Measurements from ENCODE around the gene TUBGCP6. TPM values are rescaled to one million over a fixed set of nuclear protein-coding genes. Genes with fewer than 3 reads are reported as not detected.

TUBGCP6 gene
- total and polyA plus RNA-seq, 10 of the 15 experiments (the other 5 are each of a cell fraction or from before 2014, with no cell fraction given) = 0.74 to 41.4 (median 19.4) TPM

GRCh38 chr22:50232481-50233151 is 12.2 kb downstream of the TUBGCP6 start (continued):
- TF ChIP-seq ZNF592 (IDR thresholded peaks at IDR 0.05) = no peak
- TF ChIP-seq SIN3A (IDR thresholded peaks at IDR 0.05; ENCODE audit: low read depth, low read length) = no peak
- TF ChIP-seq GABPA (IDR thresholded peaks at IDR 0.05; ENCODE audit: low read depth) = no peak

- no peak for FAIRE-seq
- no peak for ATAC-seq
- Histone ChIP-seq H2AFZ (ENCODE audit: control insufficient read depth, low read depth, low read length) (no peak overlapping the region), H3K79me2 (ENCODE audit: control insufficient read depth, insufficient read depth, low read length) (no peaks in the 10 kb centered on the region; the same call in 1 of the 2 replicates), H4K20me1 (ENCODE audit: control insufficient read depth, insufficient read depth) (no peaks in the 10 kb centered on the region), H3K4me1 (ENCODE audit: control insufficient read depth, insufficient read depth, low read length) (no peaks in the 10 kb centered on the region), H3K4me3 (no peak overlapping the region), H3K27me3 (replicated peaks in 1 of 2; ENCODE audit: control insufficient read depth in 2 of 2, insufficient read depth in 2 of 2, low read length in 1 of 2) (no peaks in the 10 kb centered on the region), H3K4me2 (ENCODE audit: control insufficient read depth, insufficient read depth) (no peak overlapping the region), H3K9me3 (replicated peaks; ENCODE audit: control insufficient read depth, insufficient read depth, low read length) (no peaks in the 10 kb centered on the region), H3K36me3 (ENCODE audit: control insufficient read depth in 2 of 2, insufficient read depth in 2 of 2, low read length in 1 of 2) (peaks cover 0 to 14% of the 10 kb centered on the region in 2 experiments; a peak in 3 of 4 replicates), H3K27ac (ENCODE audit: control insufficient read depth, insufficient read depth) (no peak overlapping the region), H3K9ac (ENCODE audit: control insufficient read depth, insufficient read depth, low read length) (no peak overlapping the region)
- intact Hi-C loops (cut with micrococcal nuclease; ENCODE audit: unreplicated experiment) = no loop called here
- POLR2A ChIA-PET = no interaction called here
- RAD21 ChIA-PET (ENCODE audit: unreplicated experiment) = no interaction called here
- SMC1A ChIA-PET (ENCODE audit: uncharacterized antibody, unreplicated experiment) = no interaction called here
- DNase-seq (ENCODE audit: low read depth, low spot score) = no peak
- WGBS (ENCODE audit: insufficient coverage, insufficient replicate concordance, low lambda C conversion rate, missing lambda C conversion rate) = 92% methylated on average over 16 of the region's 16 CpGs
- no TSS peak for BruUV-seq (replicated peaks)
- in situ Hi-C loops (cut with MboI) = no loop called here
- no peak for TF ChIP-seq STAT3 (IDR thresholded peaks at IDR 0.05; ENCODE audit: low read depth, low read length)
- TF ChIP-seq EZH2 (IDR thresholded peaks at IDR 0.05; ENCODE audit: borderline replicate concordance, control insufficient read depth, low read depth, low read length) = no peak
- no peak for TF ChIP-seq KDM1A (IDR thresholded peaks at IDR 0.05; ENCODE audit: borderline replicate concordance)
- TF ChIP-seq ZNF217 (IDR thresholded peaks at IDR 0.05) = no peak
- TF ChIP-seq RELB (IDR thresholded peaks at IDR 0.05; ENCODE audit: low read depth) = no peak
- no peak for TF ChIP-seq CBX3 (IDR thresholded peaks at IDR 0.05; ENCODE audit: borderline replicate concordance, low read depth)
- TF ChIP-seq NFXL1 (IDR thresholded peaks at IDR 0.05; ENCODE audit: borderline replicate concordance) = no peak
- CTCF ChIA-PET = no interaction called here
These were observed 15.5 kb downstream of the TUBGCP6 start for GRCh38 chr22:50229370-50229769.
